HepG2 (cell line): ENCODE measurements around the gene SEC61B. TPM values are rescaled to one million over a fixed set of nuclear protein-coding genes. Genes with fewer than 3 reads are reported as not detected.
"Not testable (repeated sequence)": the region's sequence is repeated elsewhere in the genome, so short reads cannot be mapped to it uniquely, and the experiment has no call there.

Experiments used
- ATAC-seq: fragments of 200-7000 bp; cut with Tn5 transposase; 3 replicates; pipeline ENCODE4 v1.9.1; 2020; ENCODE audit warnings: mild to moderate bottlenecking, moderate library complexity
- BruUV-seq: library from RNA; stranded (reverse); fragments of 400-500 nt; replicated peaks from 2 replicates; lab custom pipeline; 2021; lab: Mats Ljungman, UMichigan
- CTCF ChIA-PET: fragments of 300-600 bp; formaldehyde crosslinking; extraction: SDS; loops from one replicate; lab custom pipeline; 2021; ENCODE audit warnings: low total read pairs, inconsistent platforms, low intra/inter-chr PET ratio; lab: Yijun Ruan, JAX
- POLR2A ChIA-PET: fragments of 350-600 bp; sonication (Branson Sonifier 250); formaldehyde crosslinking; loops from one replicate; lab custom pipeline; 2020; ENCODE audit warnings: antibody characterized with exemption, inconsistent platforms; lab: Yijun Ruan, JAX
- DNase-seq: peaks from one replicate; pipeline ENCODE4 v3.0.0-alpha.2; 2015; ENCODE audit warnings: low spot score
- FAIRE-seq: peaks from 3 replicates; lab custom pipeline; 2011; peaks lifted over from hg19 to GRCh38; lab: Jason Lieb, UNC
- H2AFZ ChIP-seq: one replicate; pipeline ENCODE4 v1.6.1; 2011; ENCODE audit warnings: low read length, inconsistent platforms
- H3K27ac ChIP-seq: fragments of 300-600 bp; 3 replicates; pipeline ENCODE4 v1.8.0; 2011; ENCODE audit warnings: mixed run types, mild to moderate bottlenecking, mixed read lengths, low read length, inconsistent platforms; ENCODE audit not compliant: insufficient read depth; ENCODE audit errors: extremely low read length
- H3K27me3 ChIP-seq, 2 experiments: fragments of 200-600 bp in 1 of 2; 2 replicates in 1 of 2; 3 replicates in 1 of 2; pipeline versions ENCODE4 v1.6.0 to v1.8.0; 2011; ENCODE audit warnings: low read length in 2 of 2, mild to moderate bottlenecking in 2 of 2, moderate library complexity in 2 of 2, inconsistent platforms in 1 of 2; ENCODE audit not compliant: insufficient read depth in 2 of 2, control insufficient read depth in 1 of 2
- H3K36me3 ChIP-seq, 2 experiments: fragments of 200-600 bp in 1 of 2; replicated peaks in 1 of 2; 2 replicates in 1 of 2; 3 replicates in 1 of 2; pipeline versions ENCODE4 v1.5.1 to v1.8.0; 2011; ENCODE audit warnings: low read length in 2 of 2, inconsistent platforms in 1 of 2; ENCODE audit not compliant: insufficient read depth in 2 of 2, control insufficient read depth in 1 of 2
- H3K4me1 ChIP-seq: 2 replicates; pipeline ENCODE4 v1.5.1; 2012; ENCODE audit warnings: low read length, inconsistent platforms; ENCODE audit not compliant: insufficient read depth
- H3K4me2 ChIP-seq: 2 replicates; pipeline ENCODE4 v1.6.0; 2011; ENCODE audit warnings: low read depth, low read length, inconsistent platforms
- H3K4me3 ChIP-seq, 3 experiments: fragments of 200-600 bp in 1 of 3; sonication (generic), shearing (Covaris generic) in 1 of 3; replicated peaks in 1 of 3; 2 replicates each; pipeline ENCODE4 v1.5.1; 2011 to 2016; ENCODE audit warnings: low read length in 3 of 3, inconsistent platforms in 2 of 3, low read depth in 2 of 3, mild to moderate bottlenecking in 2 of 3, control low read depth in 1 of 3, mixed read lengths in 1 of 3; ENCODE audit not compliant: insufficient read depth in 1 of 3
- H3K79me2 ChIP-seq: one replicate; pipeline ENCODE4 v1.6.1; 2011; ENCODE audit warnings: low read length, inconsistent platforms; ENCODE audit not compliant: insufficient read depth
- H3K9ac ChIP-seq: 2 replicates; pipeline ENCODE4 v1.6.0; 2011; ENCODE audit warnings: mild to moderate bottlenecking, low read depth, low read length, inconsistent platforms; ENCODE audit not compliant: insufficient read depth
- H3K9me3 ChIP-seq: 2 replicates; pipeline ENCODE4 v1.5.1; 2012; ENCODE audit warnings: mild to moderate bottlenecking, low read length
- H4K20me1 ChIP-seq: 2 replicates; pipeline ENCODE4 v1.6.0; 2011; ENCODE audit warnings: inconsistent platforms, mild to moderate bottlenecking, low read length, moderate library complexity; ENCODE audit not compliant: insufficient read depth
- HNRNPH1 ChIP-seq: fragments of 200-400 bp; formaldehyde crosslinking; optimal IDR thresholded peaks from 2 replicates; pipeline ENCODE3; 2017; ENCODE audit warnings: mild to moderate bottlenecking, low read depth, low read length
- KDM1A ChIP-seq: IDR thresholded peaks from 2 replicates; pipeline ENCODE4 v1.6.1; 2016; ENCODE audit warnings: missing compliant biosample characterization
- KLF16 ChIP-seq, 2 experiments: sonication (generic) in 1 of 2; formaldehyde crosslinking in 1 of 2; IDR thresholded peaks; 2 replicates each; pipeline versions ENCODE4 v1.6.1 to v1.8.0; 2016 to 2023; ENCODE audit warnings: missing genetic modification reagents in 2 of 2, missing compliant biosample characterization in 1 of 2
- NPAS2 ChIP-seq: sonication (generic); formaldehyde crosslinking; IDR thresholded peaks from 2 replicates; pipeline ENCODE4 v1.8.0; 2022; ENCODE audit warnings: mild to moderate bottlenecking, missing genetic modification reagents, borderline replicate concordance
- SETDB1 ChIP-seq: sonication (generic); formaldehyde crosslinking; IDR thresholded peaks from 2 replicates; pipeline ENCODE4 v1.5.1; 2020; ENCODE audit warnings: missing genetic modification reagents, mild to moderate bottlenecking, borderline replicate concordance
- STAG1 ChIP-seq: sonication (generic); formaldehyde crosslinking; IDR thresholded peaks from 2 replicates; pipeline ENCODE4 v1.4.0; 2020; ENCODE audit warnings: missing genetic modification reagents
- ZNF335 ChIP-seq: sonication (generic); formaldehyde crosslinking; IDR thresholded peaks from 2 replicates; pipeline ENCODE4 v1.4.0; 2020; ENCODE audit warnings: missing genetic modification reagents
- ZNF644 ChIP-seq: IDR thresholded peaks from 2 replicates; pipeline ENCODE4 v1.6.1; 2016; ENCODE audit warnings: low read depth
- WGBS: methylation state at CpG from one replicate; pipeline ENCODE4 v1.1.6; 2017; ENCODE audit warnings: low lambda C conversion rate; 5-methylcytosine and 5-hydroxymethylcytosine counted together
- in situ Hi-C: cut with HindIII; loops from 2 replicates; pipeline ENCODE4 v1.10.0; 2017; ENCODE audit warnings: low pct_unique_long_range_greater_than_20kb; ENCODE audit not compliant: extremely low pct_ligation_motif_present
- intact Hi-C: fragments of 100-400 bp; cut with micrococcal nuclease; formaldehyde crosslinking; loops from one replicate; pipeline ENCODE4 v1.10.0; 2022; ENCODE audit not compliant: unreplicated experiment
- polyA plus RNA-seq, 8 experiments: library from polyadenylated mRNA; depleted of rRNA in 3 of 8; stranded (reverse) in 7 of 8; unstranded in 1 of 8; fragments of >200 nt; fragmentation: Illumina TruSeq in 4 of 8; extraction: Trizol in 4 of 8; gene quantifications; 2 replicates each; pipeline versions ENCODE4 v1.2.1 to v1.2.3, GENCODE V29; 2011 to 2016; ENCODE audit warnings: low read depth in 4 of 8, missing spikeins in 1 of 8, mixed read lengths in 1 of 8; ENCODE audit not compliant: insufficient read depth in 1 of 8
- total RNA-seq, 5 experiments: library from RNA; depleted of rRNA; stranded (reverse); fragments of >200 nt; fragmentation: Illumina TruSeq; extraction: Trizol; gene quantifications; 2 replicates each; pipeline ENCODE4 v1.2.3, GENCODE V29; 2016; ENCODE audit warnings: low read depth in 1 of 5
- TF ChIP-seq, protein P1 (sequence below): sonication (generic); formaldehyde crosslinking; IDR thresholded peaks from 2 replicates; pipeline ENCODE4 v1.8.0; 2022; ENCODE audit warnings: missing genetic modification reagents, mild to moderate bottlenecking, inconsistent platforms, borderline replicate concordance
- TF ChIP-seq, protein P2 (sequence below): sonication (generic); formaldehyde crosslinking; IDR thresholded peaks from 2 replicates; pipeline ENCODE4 v1.5.1; 2020; ENCODE audit warnings: mild to moderate bottlenecking, missing genetic modification reagents, borderline replicate concordance
- TF ChIP-seq, protein P3 (sequence below): IDR thresholded peaks from 2 replicates; pipeline ENCODE4 v1.6.1; 2018; ENCODE audit warnings: missing genetic modification reagents, mild to moderate bottlenecking, missing compliant biosample characterization

SEC61B gene
- total and polyA plus RNA-seq, 2 of the 13 experiments (the other 11 are each of a cell fraction or from before 2014, with no cell fraction given) = 191 to 368 TPM

DNA sequence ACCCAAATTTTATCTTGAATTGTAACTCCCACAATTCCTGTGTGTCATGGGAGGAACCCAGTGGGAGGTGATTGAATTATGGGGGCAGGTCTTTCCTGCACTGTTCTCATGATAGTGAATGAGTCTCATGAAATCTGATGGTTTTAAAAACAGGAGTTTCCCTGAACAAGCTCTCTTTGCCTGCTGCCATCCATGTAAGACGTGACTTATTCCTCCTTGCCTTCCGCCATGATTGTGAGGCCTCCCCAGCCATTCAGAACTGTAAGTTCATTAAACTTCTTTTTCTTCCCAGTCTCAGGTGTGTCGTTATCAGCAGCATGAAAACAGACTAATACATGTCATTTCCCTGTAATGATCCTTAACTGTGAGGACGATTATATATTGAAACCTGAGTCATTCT, 15.8 kb downstream of the SEC61B start:
- FAIRE-seq, in situ Hi-C loops, H3K9me3 ChIP-seq, DNase-seq, H3K9ac ChIP-seq, H3K36me3 ChIP-seq, H3K4me3 ChIP-seq, BruUV-seq, CTCF ChIA-PET, intact Hi-C loops, H3K79me2 ChIP-seq, H3K4me2 ChIP-seq, H3K27ac ChIP-seq, H2AFZ ChIP-seq, POLR2A ChIA-PET, ATAC-seq, H3K27me3 ChIP-seq, H4K20me1 ChIP-seq: not testable (repeated sequence)
- 94% methylated on average over 4 of the region's 4 CpGs for WGBS
- peaks cover 10% of the 10 kb centered on the region for H3K4me1 ChIP-seq

DNA sequence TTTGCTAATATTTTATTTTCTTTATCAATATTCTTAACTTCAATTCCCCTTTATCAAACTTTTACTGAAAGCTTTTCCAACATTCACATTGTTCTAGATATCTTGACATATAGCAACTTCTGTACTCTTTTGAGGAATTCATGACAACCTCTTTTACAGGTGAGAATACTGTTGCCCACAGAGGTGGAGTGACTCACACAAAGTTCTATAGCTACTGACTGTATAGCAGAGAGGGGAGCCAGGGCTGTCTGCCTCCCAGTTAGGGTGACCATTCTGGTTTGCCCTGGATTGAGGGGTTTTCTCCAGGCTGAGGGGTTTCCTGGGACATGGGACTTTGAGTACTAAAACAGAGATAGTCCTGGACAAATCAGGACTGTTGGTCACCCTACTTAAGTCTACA, 16.2 kb downstream of the SEC61B start:
- Histone ChIP-seq H3K79me2 (no peaks in the 10 kb centered on the region), H3K36me3 (peaks cover 1 to 3% of the 10 kb centered on the region in 2 experiments; a peak in 1 of 5 replicates), H3K27ac (no peak overlapping the region), H2AFZ (no peak overlapping the region), H3K27me3 (no peaks in the 10 kb centered on the region), H3K4me3 (no peak overlapping the region), H3K9ac (no peak overlapping the region), H3K4me2 (no peak overlapping the region), H4K20me1 (no peaks in the 10 kb centered on the region), H3K4me1 (peaks cover 10% of the 10 kb centered on the region), H3K9me3 (no peaks in the 10 kb centered on the region)
- no peak for ATAC-seq
- no peak for FAIRE-seq
- intact Hi-C loops (no loop called here), in situ Hi-C loops (no loop called here)
- CTCF ChIA-PET = no interaction called here
- POLR2A ChIA-PET = no interaction called here
- DNase-seq = no peak
- no TSS peak for BruUV-seq
- TF ChIP-seq, protein P1, sequence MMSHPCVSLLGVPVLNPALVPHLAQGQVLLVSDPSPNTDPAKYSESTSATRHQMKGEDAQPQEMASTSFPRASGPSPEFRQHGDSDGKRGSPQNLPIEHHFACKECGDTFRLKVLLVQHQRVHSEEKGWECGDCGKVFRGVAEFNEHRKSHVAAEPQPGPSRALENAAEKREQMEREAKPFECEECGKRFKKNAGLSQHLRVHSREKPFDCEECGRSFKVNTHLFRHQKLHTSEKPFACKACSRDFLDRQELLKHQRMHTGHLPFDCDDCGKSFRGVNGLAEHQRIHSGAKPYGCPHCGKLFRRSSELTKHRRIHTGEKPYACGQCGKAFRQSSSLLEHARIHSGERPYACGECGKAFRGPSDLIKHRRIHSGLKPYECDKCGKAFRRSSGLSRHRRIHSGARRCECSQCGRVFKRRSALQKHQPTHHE (CRISPR knock-in tag) = no peak
- TF ChIP-seq ZNF644 (CRISPR knock-in tag) (no peak), SETDB1 (no peak), KLF16 (CRISPR knock-in tag; IDR thresholded peaks at IDR 0.05) (no peak), ZNF335 (CRISPR knock-in tag) (no peak), NPAS2 (CRISPR knock-in tag) (no peak), STAG1 (CRISPR knock-in tag) (no peak), KDM1A (CRISPR knock-in tag) (no peak), HNRNPH1 (no peak)
- TF ChIP-seq, protein P2, sequence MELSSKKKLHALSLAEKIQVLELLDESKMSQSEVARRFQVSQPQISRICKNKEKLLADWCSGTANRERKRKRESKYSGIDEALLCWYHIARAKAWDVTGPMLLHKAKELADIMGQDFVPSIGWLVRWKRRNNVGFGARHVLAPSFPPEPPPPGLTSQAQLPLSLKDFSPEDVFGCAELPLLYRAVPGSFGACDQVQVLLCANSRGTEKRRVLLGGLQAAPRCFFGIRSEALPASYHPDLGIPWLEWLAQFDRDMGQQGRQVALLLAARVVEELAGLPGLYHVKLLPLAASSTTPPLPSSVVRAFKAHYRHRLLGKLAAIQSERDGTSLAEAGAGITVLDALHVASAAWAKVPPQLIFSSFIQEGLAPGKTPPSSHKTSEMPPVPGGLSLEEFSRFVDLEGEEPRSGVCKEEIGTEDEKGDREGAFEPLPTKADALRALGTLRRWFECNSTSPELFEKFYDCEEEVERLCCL (CRISPR knock-in tag) = no peak
- TF ChIP-seq, protein P3, sequence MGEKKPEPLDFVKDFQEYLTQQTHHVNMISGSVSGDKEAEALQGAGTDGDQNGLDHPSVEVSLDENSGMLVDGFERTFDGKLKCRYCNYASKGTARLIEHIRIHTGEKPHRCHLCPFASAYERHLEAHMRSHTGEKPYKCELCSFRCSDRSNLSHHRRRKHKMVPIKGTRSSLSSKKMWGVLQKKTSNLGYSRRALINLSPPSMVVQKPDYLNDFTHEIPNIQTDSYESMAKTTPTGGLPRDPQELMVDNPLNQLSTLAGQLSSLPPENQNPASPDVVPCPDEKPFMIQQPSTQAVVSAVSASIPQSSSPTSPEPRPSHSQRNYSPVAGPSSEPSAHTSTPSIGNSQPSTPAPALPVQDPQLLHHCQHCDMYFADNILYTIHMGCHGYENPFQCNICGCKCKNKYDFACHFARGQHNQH = no peak
